Hematopoietic multipotent progenitor cell treated with erythropoietin and hydrocortisone succinate and interleukin-3 and kit ligand, for 4 days (in vitro differentiated cells): ENCODE results near the gene KIAA0513.

Experiments used
- DNase-seq: peaks from one replicate; pipeline ENCODE4 v3.0.0-alpha.2; 2015

The KIAA0513 gene

GRCh38 chr16:85027349-85027957 is at the start of gene KIAA0513:
TSS of gene KIAA0513 (plus strand) at chr16:85027795. CDS start at chr16:85067072, 39,277 bp downstream.
- DNase-seq = peak; percentile 96

GRCh38 chr16:84979516-84979915 is 48.1 kb upstream of the KIAA0513 start:
- DNase-seq = no peak

- peak; percentile 69 for DNase-seq
These were observed 45.2 kb upstream of the KIAA0513 start for GRCh38 chr16:84982434-84982833.

- no peak for DNase-seq
These were observed 42.2 kb upstream of the KIAA0513 start for GRCh38 chr16:84985079-84986065.

GRCh38 chr16:84986102-84986501 is 41.5 kb upstream of the KIAA0513 start:
- no peak for DNase-seq

- no peak for DNase-seq
These were observed 40.7 kb upstream of the KIAA0513 start for GRCh38 chr16:84986879-84987278.

GRCh38 chr16:84988328-84989080 is 39.1 kb upstream of the KIAA0513 start:
- no peak for DNase-seq

GRCh38 chr16:84989749-84990620 is 37.6 kb upstream of the KIAA0513 start:
- DNase-seq = no peak

GRCh38 chr16:84990782-84991181 is 36.8 kb upstream of the KIAA0513 start:
- no peak for DNase-seq

- no peak for DNase-seq
These were observed 34.9 kb upstream of the KIAA0513 start for GRCh38 chr16:84992717-84993075.

GRCh38 chr16:84993926-84994325 is 33.7 kb upstream of the KIAA0513 start:
- DNase-seq = no peak

- no peak for DNase-seq
These were observed 31.9 kb upstream of the KIAA0513 start for GRCh38 chr16:84995663-84996062.

GRCh38 chr16:84996365-84996764 is 31.2 kb upstream of the KIAA0513 start:
- DNase-seq = no peak

GRCh38 chr16:84999200-84999599 is 28.4 kb upstream of the KIAA0513 start:
- no peak for DNase-seq

- DNase-seq = no peak
These were observed 27.6 kb upstream of the KIAA0513 start for GRCh38 chr16:84999857-85000480.

- no peak for DNase-seq
These were observed 25.5 kb upstream of the KIAA0513 start for GRCh38 chr16:85002099-85002541.

GRCh38 chr16:85002608-85003007 is 25.0 kb upstream of the KIAA0513 start:
- DNase-seq = no peak

GRCh38 chr16:85003076-85003475 is 24.5 kb upstream of the KIAA0513 start:
- no peak for DNase-seq

- DNase-seq = no peak
These were observed 23.6 kb upstream of the KIAA0513 start for GRCh38 chr16:85003725-85004586.

- DNase-seq = no peak
These were observed 22.9 kb upstream of the KIAA0513 start for GRCh38 chr16:85004587-85005205.
